CD4-positive, alpha-beta memory T cell (primary cell): Measurements from ENCODE around the gene PRDM16. TPM values are rescaled to one million over a fixed set of nuclear protein-coding genes. Genes with fewer than 3 reads are reported as not detected.
A peak's percentile ranks its signal among the peaks of the same experiment; 100 is the strongest.

Source experiments
- CTCF ChIA-PET: fragments of 350-600 bp; sonication (Branson Sonifier 250); formaldehyde crosslinking; loops from one replicate; lab custom pipeline; 2021; ENCODE audit warnings: inconsistent platforms; ENCODE audit not compliant: partially characterized antibody; lab: Charles Lee
- POLR2A ChIA-PET: fragments of 350-600 bp; sonication (Branson Sonifier 250); formaldehyde crosslinking; loops from one replicate; lab custom pipeline; 2021; ENCODE audit not compliant: partially characterized antibody; lab: Charles Lee
- DNase-seq, 5 donors: peaks; one replicate each; pipeline versions ENCODE4 v3.0.0 to v3.0.0-alpha.2; 2020 to 2022; ENCODE audit warnings: mixed read lengths in 1 of 5
- H3K27ac ChIP-seq: one replicate; pipeline ENCODE4 v1.7.0; 2013; ENCODE audit warnings: low read depth, low read length
- H3K27me3 ChIP-seq: 2 replicates; pipeline ENCODE4 v1.7.0; 2013; ENCODE audit warnings: mild to moderate bottlenecking, low read length, moderate library complexity; ENCODE audit not compliant: insufficient read depth
- H3K36me3 ChIP-seq: 2 replicates; pipeline ENCODE4 v1.7.0; 2013; ENCODE audit warnings: mild to moderate bottlenecking, low read length, moderate library complexity; ENCODE audit not compliant: insufficient read depth
- H3K4me1 ChIP-seq: 2 replicates; pipeline ENCODE4 v1.7.0; 2013; ENCODE audit warnings: mild to moderate bottlenecking, low read length, moderate library complexity; ENCODE audit not compliant: insufficient read depth
- H3K4me3 ChIP-seq, 2 donors: one replicate each; pipeline ENCODE4 v1.7.0; 2013; ENCODE audit warnings: low read length in 2 of 2, mild to moderate bottlenecking in 1 of 2
- H3K9me3 ChIP-seq, 2 donors: one replicate each; pipeline ENCODE4 v1.7.0; 2013; ENCODE audit warnings: low read length in 2 of 2, control low read depth in 1 of 2; ENCODE audit not compliant: control insufficient read depth in 1 of 2
- H3K27ac Mint-ChIP-seq, 7 donors: one replicate each; pipeline ENCODE4 v1.8.0; 2020 to 2021; ENCODE audit warnings: mixed read lengths in 7 of 7, mild to moderate bottlenecking in 6 of 7, inconsistent platforms in 3 of 7, moderate library complexity in 3 of 7
- H3K27me3 Mint-ChIP-seq, 2 donors: one replicate each; pipeline ENCODE4 v1.8.0; 2020 to 2021; ENCODE audit warnings: mixed read lengths in 2 of 2
- H3K36me3 Mint-ChIP-seq, 2 donors: one replicate each; pipeline ENCODE4 v1.8.0; 2020 to 2021; ENCODE audit warnings: mixed read lengths in 2 of 2, inconsistent platforms in 1 of 2, mild to moderate bottlenecking in 1 of 2
- H3K4me1 Mint-ChIP-seq, 4 donors: one replicate each; pipeline ENCODE4 v1.8.0; 2020 to 2021; ENCODE audit warnings: mixed read lengths in 4 of 4, mild to moderate bottlenecking in 1 of 4
- H3K4me3 Mint-ChIP-seq, 8 donors: one replicate each; pipeline ENCODE4 v1.8.0; 2020 to 2021; ENCODE audit warnings: mixed read lengths in 8 of 8, mild to moderate bottlenecking in 7 of 8, moderate library complexity in 6 of 8, inconsistent platforms in 3 of 8
- H3K9me3 Mint-ChIP-seq, 8 donors: one replicate each; pipeline ENCODE4 v1.8.0; 2020 to 2021; ENCODE audit warnings: mixed read lengths in 8 of 8, mild to moderate bottlenecking in 5 of 8, inconsistent platforms in 3 of 8, moderate library complexity in 1 of 8
- intact Hi-C: fragments of 100-400 bp; cut with micrococcal nuclease; formaldehyde crosslinking; loops from one replicate; pipeline ENCODE4 v1.15.1; 2023
- polyA plus RNA-seq, 2 donors: library from polyadenylated mRNA; unstranded; fragments of 300-500 nt; fragmentation: Illumina TruSeq; gene quantifications; one replicate each; pipeline ENCODE4 v1.2.3, GENCODE V29; 2021
- total RNA-seq, 2 experiments: library from RNA; stranded (reverse); gene quantifications; one replicate each; pipeline ENCODE4 v1.2.3, GENCODE V29; 2021

Gene PRDM16
- total and polyA plus RNA-seq, 4 experiments from 2014 or later = not detected

DNA sequence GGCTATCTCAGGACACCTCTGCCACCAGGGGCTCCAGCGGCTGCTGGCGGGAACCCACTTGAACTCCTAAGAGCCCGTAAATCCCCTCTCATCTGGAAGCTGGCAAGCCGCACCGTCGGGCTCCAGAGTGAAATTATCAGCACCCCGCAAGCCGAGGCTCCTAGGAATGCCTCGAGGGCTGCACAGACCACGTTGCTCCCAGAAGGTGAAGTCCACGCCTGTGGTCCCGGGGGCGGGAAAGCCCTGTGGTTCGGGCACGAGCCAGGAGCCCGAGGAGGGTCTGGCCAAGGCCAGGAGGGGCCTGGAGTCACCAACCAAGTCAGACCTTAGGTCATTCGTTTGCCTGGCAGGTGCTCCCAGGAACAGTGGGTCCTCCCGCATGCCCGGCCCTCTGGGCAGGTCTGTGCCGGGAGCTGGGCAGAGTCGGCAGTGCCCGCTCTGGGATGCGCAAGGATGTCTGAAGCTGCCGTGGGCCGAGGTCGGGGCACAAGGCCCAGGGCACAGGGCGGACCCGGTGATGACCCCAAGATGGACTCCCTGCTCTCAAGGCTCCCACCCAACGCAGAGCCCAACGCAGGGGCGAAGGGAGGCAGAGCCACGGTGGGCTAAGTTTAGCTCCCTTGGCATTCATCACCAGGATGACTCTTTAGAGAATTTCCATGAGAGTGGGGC lies 38.9 kb upstream of the PRDM16 start:
- intact Hi-C loops = no loop called here
- Mint-ChIP-seq H3K9me3 (no peaks in the 10 kb centered on the region), H3K4me3 (no peak overlapping the region), H3K27ac (no peak overlapping the region), H3K4me1 (peaks cover 2 to 23% (median 18%) of the 10 kb centered on the region in 4 donors), H3K27me3 (no peaks in the 10 kb centered on the region), H3K36me3 (no peaks in the 10 kb centered on the region)
- ChIA-PET POLR2A (no interaction called here), CTCF (no interaction called here)
- H3K27ac ChIP-seq = no peak overlapping the region
- no peak overlapping the region for H3K4me3 ChIP-seq
- peaks cover 27% of the 10 kb centered on the region for H3K4me1 ChIP-seq
- no peak for DNase-seq
- no peaks in the 10 kb centered on the region for H3K27me3 ChIP-seq
- H3K9me3 ChIP-seq = no peaks in the 10 kb centered on the region
- no peaks in the 10 kb centered on the region for H3K36me3 ChIP-seq

GRCh38 chr1:3030663-3031381 lies 38.2 kb upstream of the PRDM16 start:
- no peak for DNase-seq
- no peak overlapping the region for H3K4me3 ChIP-seq
- Mint-ChIP-seq H3K4me3 (no peak overlapping the region), H3K36me3 (no peaks in the 10 kb centered on the region), H3K9me3 (no peaks in the 10 kb centered on the region), H3K27ac (no peak overlapping the region), H3K27me3 (no peaks in the 10 kb centered on the region), H3K4me1 (peaks cover 2 to 28% (median 19%) of the 10 kb centered on the region in 4 donors)
- CTCF ChIA-PET = no interaction called here
- H3K27ac ChIP-seq = no peak overlapping the region
- intact Hi-C loops = no loop called here
- H3K4me1 ChIP-seq = peaks cover 27% of the 10 kb centered on the region
- no peaks in the 10 kb centered on the region for H3K36me3 ChIP-seq
- no peaks in the 10 kb centered on the region for H3K27me3 ChIP-seq
- no peaks in the 10 kb centered on the region for H3K9me3 ChIP-seq
- POLR2A ChIA-PET = no interaction called here

- no peaks in the 10 kb centered on the region for H3K27me3 ChIP-seq
- CTCF ChIA-PET = no interaction called here
- H3K9me3 Mint-ChIP-seq = no peaks in the 10 kb centered on the region
- H3K36me3 Mint-ChIP-seq = no peaks in the 10 kb centered on the region
- peak overlapping the region in 3 of 7 donors; percentile 4 to 89 (median 52) for H3K27ac Mint-ChIP-seq
- H3K9me3 ChIP-seq = no peaks in the 10 kb centered on the region
- no peaks in the 10 kb centered on the region for H3K36me3 ChIP-seq
- peaks cover 2 to 28% (median 19%) of the 10 kb centered on the region in 4 donors for H3K4me1 Mint-ChIP-seq
- no peaks in the 10 kb centered on the region for H3K27me3 Mint-ChIP-seq
- H3K4me1 ChIP-seq = peaks cover 27% of the 10 kb centered on the region
- POLR2A ChIA-PET = no interaction called here
- no peak overlapping the region for H3K27ac ChIP-seq
- no peak overlapping the region for H3K4me3 Mint-ChIP-seq
- intact Hi-C loops = no loop called here
- DNase-seq = no peak
- H3K4me3 ChIP-seq = no peak overlapping the region
Measured at GRCh38 chr1:3031401-3032221, 37.4 kb upstream of the PRDM16 start.

GRCh38 chr1:3032371-3033039 lies 36.5 kb upstream of the PRDM16 start:
- Histone ChIP-seq H3K4me3 (no peak overlapping the region), H3K9me3 (no peaks in the 10 kb centered on the region), H3K4me1 (peaks cover 27% of the 10 kb centered on the region), H3K36me3 (no peaks in the 10 kb centered on the region), H3K27me3 (no peaks in the 10 kb centered on the region), H3K27ac (no peak overlapping the region)
- Mint-ChIP-seq H3K4me3 (peak overlapping the region in 7 of 8 donors; percentile 12 to 71 (median 61)), H3K4me1 (peaks cover 2 to 28% (median 19%) of the 10 kb centered on the region in 4 donors), H3K27me3 (no peaks in the 10 kb centered on the region), H3K9me3 (no peaks in the 10 kb centered on the region), H3K36me3 (no peaks in the 10 kb centered on the region), H3K27ac (peak overlapping the region; percentile 74 to 90 (median 87))
- DNase-seq = no peak
- ChIA-PET POLR2A (no interaction called here), CTCF (no interaction called here)
- intact Hi-C loops = no loop called here

- peak; percentile 42 to 82 (median 54) for DNase-seq
- Mint-ChIP-seq H3K36me3 (no peaks in the 10 kb centered on the region), H3K9me3 (no peaks in the 10 kb centered on the region), H3K4me1 (peaks cover 2 to 28% (median 19%) of the 10 kb centered on the region in 4 donors), H3K27ac (peak overlapping the region; percentile 74 to 90 (median 87)), H3K4me3 (peak overlapping the region in 7 of 8 donors; percentile 48 to 71 (median 62)), H3K27me3 (no peaks in the 10 kb centered on the region)
- CTCF ChIA-PET = no interaction called here
- Histone ChIP-seq H3K4me3 (no peak overlapping the region), H3K36me3 (no peaks in the 10 kb centered on the region), H3K27me3 (no peaks in the 10 kb centered on the region), H3K27ac (no peak overlapping the region), H3K4me1 (peaks cover 27% of the 10 kb centered on the region), H3K9me3 (no peaks in the 10 kb centered on the region)
- POLR2A ChIA-PET = no interaction called here
- intact Hi-C loops = no loop called here
Measured at GRCh38 chr1:3033040-3033789, 35.8 kb upstream of the PRDM16 start.

DNA sequence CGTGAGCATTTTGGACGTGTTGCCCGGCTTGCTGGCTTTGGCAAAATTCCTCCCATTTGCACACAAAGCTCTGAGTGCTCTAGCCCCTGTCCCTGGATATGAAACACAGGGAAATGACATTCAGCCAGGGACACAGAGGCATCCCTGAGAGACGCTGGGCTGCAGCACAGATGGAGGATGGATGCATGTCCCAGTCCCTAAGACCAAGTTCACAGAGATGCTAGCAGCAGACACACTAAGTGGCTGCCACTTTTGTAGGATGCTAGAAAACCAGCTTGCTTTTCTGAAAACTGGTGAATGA lies 35.3 kb upstream of the PRDM16 start:
- Mint-ChIP-seq H3K9me3 (no peaks in the 10 kb centered on the region), H3K4me1 (peaks cover 2 to 28% (median 19%) of the 10 kb centered on the region in 4 donors), H3K4me3 (peak overlapping the region in 2 of 8 donors; percentile 38 to 62), H3K36me3 (no peaks in the 10 kb centered on the region), H3K27ac (peak overlapping the region in 6 of 7 donors; percentile 47 to 89 (median 74)), H3K27me3 (no peaks in the 10 kb centered on the region)
- Histone ChIP-seq H3K36me3 (no peaks in the 10 kb centered on the region), H3K27me3 (no peaks in the 10 kb centered on the region), H3K9me3 (no peaks in the 10 kb centered on the region), H3K4me3 (no peak overlapping the region), H3K4me1 (peaks cover 27% of the 10 kb centered on the region), H3K27ac (no peak overlapping the region)
- ChIA-PET CTCF (no interaction called here), POLR2A (no interaction called here)
- intact Hi-C loops = no loop called here
- DNase-seq = no peak
